ENCODE data around the gene PSMA3.
"Not testable (repeated sequence)": the region's sequence is repeated elsewhere in the genome, so short reads cannot be mapped to it uniquely, and the experiment has no call there.

Gene PSMA3

DNA sequence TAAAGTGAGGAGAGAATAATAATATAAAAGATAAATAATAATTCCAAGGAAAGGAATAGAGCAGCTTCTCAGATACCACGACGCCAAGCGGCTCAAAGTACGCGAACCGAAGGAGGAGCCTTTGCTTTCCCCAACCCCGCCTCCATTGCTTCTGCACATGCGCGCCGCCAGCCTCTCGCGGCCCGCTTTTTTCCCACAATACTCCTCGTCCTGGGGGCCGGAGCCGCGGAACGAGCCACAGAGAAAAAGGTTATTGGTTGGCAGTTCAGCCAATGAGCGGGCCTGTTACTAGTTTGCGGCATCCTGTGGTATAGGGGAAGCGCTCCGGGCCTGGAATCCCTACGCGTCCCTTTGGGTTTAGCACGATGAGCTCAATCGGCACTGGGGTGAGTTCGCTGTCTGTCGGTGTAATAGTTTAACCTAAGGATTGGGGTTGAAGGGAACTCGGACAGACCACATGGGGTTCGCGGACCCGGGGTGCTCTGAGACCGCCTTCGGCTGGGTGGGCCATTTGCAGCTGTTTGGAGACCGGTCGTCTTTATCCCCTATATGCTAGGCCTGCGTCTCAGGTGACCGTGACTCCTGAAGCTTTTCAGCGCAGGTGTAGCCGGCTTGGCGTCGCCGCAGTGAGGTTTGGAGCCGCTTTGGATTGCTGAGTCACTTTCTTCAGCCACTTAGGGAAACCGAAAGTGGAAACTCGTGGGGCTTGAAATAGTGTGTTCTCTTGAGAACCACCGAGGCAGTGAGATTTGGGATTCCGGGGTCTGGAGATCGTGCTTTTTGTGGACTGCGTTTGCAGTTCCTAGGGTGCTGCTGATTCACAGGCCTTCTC is at the start of gene PSMA3:
Gene PSMA3 (plus strand): TSS at position 288 of the 832 bp plus-strand sequence. CDS start 78 bp downstream, at position 366.
- peak; percentile 80 to 94 (median 91) for DNase-seq

DNA sequence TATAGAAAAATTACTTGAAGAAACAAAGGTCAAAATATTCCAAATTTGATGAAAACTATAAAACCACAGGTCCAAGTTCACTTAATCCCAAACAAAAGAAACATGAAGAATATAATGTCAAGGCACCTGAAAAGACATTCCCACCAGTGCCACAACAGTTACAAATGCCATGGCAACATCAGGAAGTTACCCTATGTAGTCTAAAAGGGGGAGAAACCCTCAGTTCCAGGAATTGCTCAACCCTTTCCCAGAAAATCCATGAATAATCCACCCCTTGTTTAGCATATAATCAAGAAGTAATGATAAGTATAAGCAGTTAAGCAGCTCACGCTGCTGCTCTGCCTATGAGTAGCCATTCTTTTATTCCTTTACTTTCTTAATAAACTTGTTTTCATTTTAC is 48.4 kb upstream of the PSMA3 start:
- no peak for DNase-seq

- DNase-seq, result no peak
Measured at GRCh38 chr14:58198086-58198485, 46.6 kb upstream of the PSMA3 start.

- peak; percentile 74 to 78 (median 74) for DNase-seq
Measured at GRCh38 chr14:58199726-58200479, 44.7 kb upstream of the PSMA3 start, which contains the start of gene ACTR10. ACTR10 (plus strand) TSS chr14:58200149; CDS start chr14:58200218, 69 bp downstream.

- no peak for DNase-seq
Measured at GRCh38 chr14:58200480-58200841, 44.2 kb upstream of the PSMA3 start.

DNA sequence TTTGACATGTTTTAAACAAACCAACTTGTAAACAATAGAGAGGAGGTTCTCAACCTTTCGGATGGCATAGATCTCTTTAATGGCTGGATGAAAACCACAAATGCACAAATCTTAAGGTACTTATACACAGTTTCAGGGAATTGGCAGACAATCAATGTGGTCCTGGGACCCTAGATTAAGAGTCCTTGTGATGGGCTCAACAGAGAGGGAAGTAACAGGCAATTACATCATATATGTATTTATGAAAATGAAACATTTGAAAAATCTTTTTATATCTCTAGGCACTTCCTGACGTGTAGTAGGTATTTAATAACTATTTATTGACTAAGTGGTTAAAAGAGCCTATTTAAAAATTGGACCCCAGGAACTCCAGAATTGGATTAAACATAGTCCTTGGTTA is 43.8 kb upstream of the PSMA3 start:
- DNase-seq, result no peak

GRCh38 chr14:58213176-58213575 is 31.5 kb upstream of the PSMA3 start:
- DNase-seq, result no peak

- no peak for DNase-seq
Measured at GRCh38 chr14:58215191-58215914, 29.3 kb upstream of the PSMA3 start.

- DNase-seq, result no peak
Measured at GRCh38 chr14:58216544-58216943, 28.1 kb upstream of the PSMA3 start.

GRCh38 chr14:58227096-58227819 is 17.4 kb upstream of the PSMA3 start:
- no peak for DNase-seq

DNA sequence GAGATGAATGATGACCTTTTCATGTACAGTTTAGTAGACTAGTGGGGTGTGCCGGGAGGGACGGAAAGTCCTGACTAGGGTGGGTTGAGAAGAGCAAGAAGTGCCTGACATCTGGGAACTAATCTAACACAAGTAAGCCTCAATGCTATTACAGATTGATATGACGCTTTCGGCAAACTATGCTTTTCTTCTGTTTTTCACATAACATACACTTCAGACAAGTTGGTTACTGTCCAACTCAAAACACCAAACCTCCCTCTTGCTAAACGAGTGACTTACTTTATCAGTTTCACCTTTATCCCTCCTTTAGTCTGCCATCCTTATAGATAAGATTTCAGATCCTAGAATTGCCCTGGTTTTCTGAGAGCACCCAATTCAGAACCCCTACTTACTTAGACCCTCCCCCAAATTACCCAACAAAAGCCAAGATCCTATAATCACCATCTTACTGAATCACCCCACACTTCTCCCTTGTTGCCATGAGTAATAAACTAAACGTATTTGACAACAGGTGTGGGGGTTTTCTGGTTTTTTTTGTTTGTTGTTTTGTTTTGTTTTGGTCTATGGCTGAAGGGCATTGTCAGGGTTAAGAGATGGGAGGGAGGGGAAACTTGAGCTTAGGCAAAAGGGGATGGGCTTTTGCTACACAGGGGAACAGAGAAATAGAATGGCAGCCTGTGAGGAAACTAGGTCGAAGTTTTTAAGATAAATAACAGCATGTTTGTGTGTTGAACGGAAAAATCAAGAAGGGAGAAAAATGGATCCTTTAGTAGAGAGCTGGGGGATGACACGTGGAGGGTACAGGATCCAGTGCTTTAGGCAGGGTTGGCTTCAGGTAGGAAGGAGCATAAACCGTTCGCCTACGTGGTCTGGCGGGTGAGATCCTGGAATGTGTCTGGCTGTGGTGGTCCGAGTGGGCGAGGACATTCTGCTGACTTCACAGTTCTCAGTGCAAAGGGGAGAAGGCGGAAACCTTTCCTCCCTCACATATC is 6.1 kb upstream of the PSMA3 start:
- no peak for DNase-seq

- peak; percentile 37 to 74 (median 68) for DNase-seq
Measured at GRCh38 chr14:58239244-58240195, 5.1 kb upstream of the PSMA3 start.

- DNase-seq, result peak in 2 of 4 experiments; percentile 29 to 39
Measured at GRCh38 chr14:58243790-58244555, 670 bp upstream of the PSMA3 start.

GRCh38 chr14:58245562-58245961 is 919 bp downstream of the PSMA3 start:
- DNase-seq, result no peak

DNA sequence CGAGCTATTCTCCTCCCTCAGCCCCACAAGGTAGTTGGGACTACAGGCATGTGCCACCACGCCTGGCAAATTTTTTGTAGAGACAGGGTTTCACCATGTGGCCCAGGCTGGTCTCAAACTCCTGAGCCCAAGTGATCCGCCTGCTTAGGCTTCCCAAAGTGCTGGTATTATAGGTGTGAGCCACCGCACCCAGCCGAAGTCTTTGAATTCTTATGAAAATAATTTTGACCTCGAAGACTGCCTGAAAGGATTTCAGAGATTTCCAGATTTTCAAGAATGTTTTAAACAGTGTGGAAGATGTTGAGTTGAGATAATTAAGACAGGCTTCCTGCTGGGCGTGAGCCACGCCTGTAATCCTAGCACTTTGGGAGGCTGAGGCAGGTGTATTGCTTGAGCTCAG is 5.0 kb downstream of the PSMA3 start:
- no peak for DNase-seq

GRCh38 chr14:58258156-58258555 is 13.5 kb downstream of the PSMA3 start:
- no peak for DNase-seq

- DNase-seq, result not testable (repeated sequence)
Measured at GRCh38 chr14:58262005-58262404, 17.4 kb downstream of the PSMA3 start.

DNA sequence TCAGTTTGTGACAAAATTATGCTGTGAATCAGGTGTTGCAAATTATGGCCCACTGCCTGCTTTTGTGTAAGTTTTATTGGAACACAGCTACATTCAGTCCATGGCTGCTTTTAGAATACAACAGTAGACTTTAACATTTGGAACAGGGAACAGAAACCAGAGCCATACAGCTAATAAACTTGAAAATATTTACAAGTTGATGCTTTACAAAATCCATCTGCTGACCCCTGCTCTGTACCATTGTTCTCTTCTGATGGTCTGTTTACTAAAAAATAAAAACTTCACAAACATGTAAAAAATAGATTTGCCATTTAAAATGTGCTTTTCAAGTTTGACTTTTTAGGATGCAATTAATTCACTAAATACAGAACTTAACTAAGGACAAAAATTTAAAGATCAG is 20.8 kb downstream of the PSMA3 start:
- DNase-seq, result no peak

- DNase-seq, result no peak
Measured at GRCh38 chr14:58270628-58271027, 26.0 kb downstream of the PSMA3 start.

All from activated CD4-positive, CD25-positive, alpha-beta regulatory T cell (primary cell).